ELR (cell line): ENCODE measurements around the gene METTL2A.
"Not testable (repeated sequence)": the region's sequence is repeated elsewhere in the genome, so short reads cannot be mapped to it uniquely, and the experiment has no call there.

Experiments
- DNase-seq: peaks from one replicate; pipeline ENCODE4 v3.0.0-alpha.2; 2015; ENCODE audit warnings: low read depth

Gene METTL2A

GRCh38 chr17:62423647-62424461 is at the start of gene METTL2A:
Gene METTL2A (plus strand): TSS chr17:62423897. CDS start chr17:62423903, 6 bp downstream.
- peak; percentile 96 for DNase-seq

- DNase-seq, result no peak
Measured at GRCh38 chr17:62380253-62380652, 43.4 kb upstream of the METTL2A start, which contains the start of gene EFCAB3. Gene EFCAB3 (plus strand): TSS chr17:62380553. CDS start chr17:62382980, 2,427 bp downstream.

- DNase-seq, result no peak
Measured at GRCh38 chr17:62381561-62381960, 42.1 kb upstream of the METTL2A start.

DNA sequence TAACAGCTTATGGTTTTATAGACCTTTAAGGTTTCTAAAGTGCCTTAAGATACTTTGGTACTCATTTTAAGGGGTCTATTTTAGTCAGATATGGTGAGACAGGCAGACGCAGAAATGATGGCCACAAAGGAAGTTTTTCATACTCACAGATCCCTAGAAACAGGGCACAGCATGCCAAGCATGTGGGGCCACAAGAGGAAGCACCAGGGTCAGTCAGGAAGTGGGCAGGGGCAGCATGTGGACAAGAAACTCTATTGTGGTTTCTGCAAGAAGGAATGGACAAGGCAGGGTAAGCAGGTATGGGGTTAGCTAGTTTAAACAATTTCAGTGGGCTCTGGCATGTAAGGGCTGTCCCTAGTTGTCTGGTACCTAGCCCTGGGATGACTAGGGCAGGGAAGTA is 34.8 kb upstream of the METTL2A start:
- DNase-seq, result no peak

DNA sequence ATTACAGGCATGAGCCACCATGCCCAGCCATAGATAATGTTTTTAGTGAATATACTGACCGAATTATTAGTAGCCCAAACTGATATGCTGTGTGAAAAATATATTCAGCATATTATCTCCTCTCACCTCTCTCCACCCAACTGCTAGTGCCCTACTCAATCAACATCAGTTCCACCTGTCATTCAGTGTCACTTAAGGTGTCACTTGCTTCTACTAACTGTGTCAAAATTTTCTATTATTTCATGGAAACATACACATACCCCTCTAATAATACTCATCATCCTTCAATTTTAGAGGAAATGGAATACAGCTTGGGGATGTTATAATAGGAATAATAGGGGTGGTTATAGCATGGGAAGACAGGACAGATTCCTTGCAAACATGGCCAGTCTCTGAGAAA is 30.8 kb upstream of the METTL2A start:
- DNase-seq, result no peak

DNA sequence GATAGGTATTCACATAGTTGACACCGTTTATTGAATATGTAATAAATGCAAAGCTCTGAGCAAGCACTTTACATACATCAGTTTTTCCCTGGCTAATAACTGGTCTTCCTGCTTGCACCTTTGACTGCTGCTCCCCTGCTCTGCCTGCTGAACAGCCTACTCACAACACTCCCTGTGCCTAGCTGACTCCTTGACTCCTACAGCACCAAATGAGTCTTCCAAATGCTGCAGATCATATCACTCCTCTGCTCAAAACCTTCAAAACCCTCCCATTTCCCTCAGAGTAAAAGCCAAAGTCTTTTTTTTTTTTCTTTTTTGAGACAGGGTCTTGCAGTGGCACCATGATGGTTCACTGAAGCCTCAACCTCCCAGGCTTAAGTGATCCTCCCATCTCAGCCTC is 24.8 kb upstream of the METTL2A start:
- no peak for DNase-seq

GRCh38 chr17:62405451-62405850 is 18.2 kb upstream of the METTL2A start:
- no peak for DNase-seq

- not testable (repeated sequence) for DNase-seq
Measured at GRCh38 chr17:62413090-62413489, 10.6 kb upstream of the METTL2A start.

DNA sequence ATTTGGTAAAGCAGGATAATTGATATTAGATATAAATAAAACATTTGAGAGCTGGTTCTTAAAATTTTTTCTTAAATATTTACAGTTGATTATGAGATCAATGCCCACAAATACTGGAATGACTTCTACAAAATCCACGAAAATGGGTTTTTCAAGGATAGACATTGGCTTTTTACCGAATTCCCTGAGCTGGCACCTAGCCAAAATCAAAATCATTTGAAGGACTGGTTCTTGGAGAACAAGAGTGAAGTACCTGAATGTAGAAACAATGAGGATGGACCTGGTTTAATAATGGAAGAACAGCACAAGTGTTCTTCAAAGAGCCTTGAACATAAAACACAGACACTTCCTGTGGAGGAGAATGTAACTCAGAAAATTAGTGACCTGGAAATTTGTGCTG is 2.5 kb downstream of the METTL2A start:
- not testable (repeated sequence) for DNase-seq

GRCh38 chr17:62435251-62435650 is 11.6 kb downstream of the METTL2A start:
- not testable (repeated sequence) for DNase-seq

DNA sequence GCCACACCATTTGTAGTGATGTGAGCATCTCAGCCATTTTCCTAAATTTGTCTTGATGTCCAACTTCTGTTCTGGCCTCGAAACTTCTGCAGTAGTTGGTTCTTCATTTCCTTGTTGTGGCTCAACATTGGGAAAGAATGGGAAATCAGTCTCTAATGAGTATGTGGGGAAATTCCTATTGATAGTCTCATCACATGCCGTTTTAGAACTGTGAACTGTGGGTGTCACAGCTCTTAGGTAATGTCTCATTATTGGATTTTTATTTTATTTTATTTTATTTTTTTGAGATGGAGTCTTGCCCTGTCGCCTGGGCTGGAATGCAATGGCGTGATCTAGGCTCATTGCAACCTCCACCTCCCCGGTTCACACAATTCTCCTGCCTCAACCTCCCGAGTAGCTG is 17.5 kb downstream of the METTL2A start:
- DNase-seq, result not testable (repeated sequence)

GRCh38 chr17:62444063-62444462 is 20.4 kb downstream of the METTL2A start:
- no peak for DNase-seq

DNA sequence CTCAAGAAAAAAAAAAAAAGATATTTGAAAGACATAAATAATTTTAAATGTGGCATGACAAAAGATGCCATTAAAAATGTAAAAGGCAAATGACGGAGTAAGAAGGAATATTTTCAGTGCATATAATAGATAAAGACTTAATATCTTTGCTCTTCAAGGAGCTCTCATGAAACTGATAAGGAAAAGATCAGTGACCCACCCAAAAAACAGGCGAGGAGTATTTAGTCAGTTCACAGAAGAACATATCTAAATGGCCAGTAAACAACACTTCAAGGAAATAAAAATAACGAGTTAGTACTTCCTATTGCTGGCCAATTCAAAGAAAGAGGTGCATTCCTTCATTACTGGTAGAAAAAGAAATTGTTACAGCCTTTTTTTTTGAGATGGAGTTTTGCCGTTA is 22.1 kb downstream of the METTL2A start:
- DNase-seq, result not testable (repeated sequence)

GRCh38 chr17:62452195-62452594 is 28.5 kb downstream of the METTL2A start:
- DNase-seq, result not testable (repeated sequence)

- not testable (repeated sequence) for DNase-seq
Measured at GRCh38 chr17:62453041-62453440, 29.3 kb downstream of the METTL2A start.

- DNase-seq, result not testable (repeated sequence)
Measured at GRCh38 chr17:62453656-62454055, 30.0 kb downstream of the METTL2A start.

DNA sequence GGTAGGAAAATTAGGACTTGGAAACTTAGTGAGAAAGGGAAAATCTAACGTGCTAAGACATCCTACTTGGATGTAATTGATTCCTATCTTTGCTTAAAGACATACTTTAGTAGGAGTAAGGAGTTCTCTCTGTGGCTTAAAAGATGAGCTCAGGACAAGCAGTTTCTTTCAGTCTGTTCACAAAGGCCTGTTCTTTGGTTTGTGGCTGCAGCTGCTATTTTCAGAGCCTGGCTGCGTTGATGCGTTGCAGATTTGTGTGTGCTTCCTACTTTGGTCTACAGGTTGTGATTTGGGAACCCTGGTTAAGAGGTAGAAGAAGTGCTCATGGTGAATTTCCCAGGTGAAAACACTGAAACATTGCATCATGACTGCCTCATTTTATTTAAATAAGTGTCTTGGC is 30.4 kb downstream of the METTL2A start:
- not testable (repeated sequence) for DNase-seq

GRCh38 chr17:62456016-62456415 is 32.3 kb downstream of the METTL2A start:
- DNase-seq, result no peak

DNA sequence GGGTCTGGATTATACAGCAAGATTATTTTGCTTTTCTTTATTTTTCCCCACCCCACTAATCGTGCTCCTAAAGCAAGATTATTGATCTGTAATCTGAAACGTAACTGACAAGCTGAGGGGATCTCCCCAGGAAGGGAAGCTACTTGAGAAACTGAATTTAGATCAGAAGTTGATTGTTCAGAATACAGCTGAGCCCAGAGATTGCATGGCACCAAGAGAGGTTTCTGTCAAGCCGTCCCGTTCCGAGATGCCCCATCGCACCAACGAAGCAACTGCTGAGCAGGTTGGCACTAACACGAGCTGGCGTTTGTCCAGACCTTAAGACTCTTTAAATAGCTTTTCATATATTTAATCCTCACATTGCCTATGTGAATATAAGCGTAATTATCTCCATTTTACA is 34.8 kb downstream of the METTL2A start:
- DNase-seq, result not testable (repeated sequence)

- DNase-seq, result not testable (repeated sequence)
Measured at GRCh38 chr17:62464422-62464821, 40.7 kb downstream of the METTL2A start.

GRCh38 chr17:62465271-62465670 is 41.6 kb downstream of the METTL2A start:
- DNase-seq, result not testable (repeated sequence)

GRCh38 chr17:62470666-62471379 is 47.1 kb downstream of the METTL2A start:
- peak; percentile 74 for DNase-seq

DNA sequence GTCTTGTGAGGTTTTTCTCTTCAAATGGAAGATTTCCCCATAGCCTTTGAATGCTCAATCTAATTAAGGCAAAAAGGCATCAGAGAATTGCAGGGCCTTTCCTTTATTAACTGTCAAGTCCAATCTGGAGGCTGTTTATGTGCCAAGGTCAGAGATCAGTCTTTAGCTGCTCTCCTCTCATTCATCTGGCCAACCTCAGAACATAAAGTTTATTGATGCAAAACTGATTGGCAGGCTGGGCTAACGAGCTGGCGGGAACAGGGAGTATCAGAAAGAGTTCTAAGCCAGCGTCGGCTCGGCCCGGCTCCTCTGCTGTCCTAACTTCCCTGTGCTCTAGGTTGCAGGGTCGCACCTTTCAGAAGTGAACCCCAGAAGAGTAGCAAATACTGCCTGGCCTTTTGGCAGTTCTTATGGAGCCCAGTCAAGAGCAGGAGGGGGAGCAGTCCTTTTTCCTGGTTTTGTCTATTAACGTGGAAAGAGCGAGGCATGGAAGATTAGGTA is 47.7 kb downstream of the METTL2A start:
- DNase-seq, result not testable (repeated sequence)
